Uterus (tissue), 2 donors: ENCODE results near the gene FGB.

Source experiments
- POLR2A ChIP-seq, 2 donors: fragments of 450-650 bp; IDR thresholded peaks; one replicate each; pipeline ENCODE4 v1.6.1; 2016; ENCODE audit warnings: antibody characterized with exemption in 2 of 2, mild to moderate bottlenecking in 1 of 2, moderate library complexity in 1 of 2
- TF ChIP-seq, protein P1 (sequence below), 4 experiments: fragments of 200-600 bp in 2 of 4; fragments of 450-650 bp in 2 of 4; sonication (generic) in 2 of 4; IDR thresholded peaks; one replicate each; pipeline ENCODE4 v1.5.1; 2016 to 2019; ENCODE audit warnings: antibody characterized with exemption in 4 of 4, mild to moderate bottlenecking in 2 of 4, moderate library complexity in 1 of 4

DNA sequence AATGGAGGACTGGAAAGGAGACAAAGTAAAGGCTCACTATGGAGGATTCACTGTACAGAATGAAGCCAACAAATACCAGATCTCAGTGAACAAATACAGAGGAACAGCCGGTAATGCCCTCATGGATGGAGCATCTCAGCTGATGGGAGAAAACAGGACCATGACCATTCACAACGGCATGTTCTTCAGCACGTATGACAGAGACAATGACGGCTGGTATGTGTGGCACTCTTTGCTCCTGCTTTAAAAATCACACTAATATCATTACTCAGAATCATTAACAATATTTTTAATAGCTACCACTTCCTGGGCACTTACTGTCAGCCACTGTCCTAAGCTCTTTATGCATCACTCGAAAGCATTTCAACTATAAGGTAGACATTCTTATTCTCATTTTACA is 6.8 kb downstream of the FGB start:
- no peak for TF ChIP-seq POLR2A (IDR thresholded peaks at IDR 0.05)
- TF ChIP-seq, protein P1, sequence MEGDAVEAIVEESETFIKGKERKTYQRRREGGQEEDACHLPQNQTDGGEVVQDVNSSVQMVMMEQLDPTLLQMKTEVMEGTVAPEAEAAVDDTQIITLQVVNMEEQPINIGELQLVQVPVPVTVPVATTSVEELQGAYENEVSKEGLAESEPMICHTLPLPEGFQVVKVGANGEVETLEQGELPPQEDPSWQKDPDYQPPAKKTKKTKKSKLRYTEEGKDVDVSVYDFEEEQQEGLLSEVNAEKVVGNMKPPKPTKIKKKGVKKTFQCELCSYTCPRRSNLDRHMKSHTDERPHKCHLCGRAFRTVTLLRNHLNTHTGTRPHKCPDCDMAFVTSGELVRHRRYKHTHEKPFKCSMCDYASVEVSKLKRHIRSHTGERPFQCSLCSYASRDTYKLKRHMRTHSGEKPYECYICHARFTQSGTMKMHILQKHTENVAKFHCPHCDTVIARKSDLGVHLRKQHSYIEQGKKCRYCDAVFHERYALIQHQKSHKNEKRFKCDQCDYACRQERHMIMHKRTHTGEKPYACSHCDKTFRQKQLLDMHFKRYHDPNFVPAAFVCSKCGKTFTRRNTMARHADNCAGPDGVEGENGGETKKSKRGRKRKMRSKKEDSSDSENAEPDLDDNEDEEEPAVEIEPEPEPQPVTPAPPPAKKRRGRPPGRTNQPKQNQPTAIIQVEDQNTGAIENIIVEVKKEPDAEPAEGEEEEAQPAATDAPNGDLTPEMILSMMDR (IDR thresholded peaks at IDR 0.05), result no peak
